DND-41 (cell line): Measurements from ENCODE around the gene PTPRN2.

Experiments used
- ATAC-seq: fragments of 200-7000 bp; cut with Tn5 transposase; 3 replicates; pipeline ENCODE4 v1.9.1; 2021; ENCODE audit warnings: low read depth; ENCODE audit not compliant: insufficient read depth
- DNase-seq: peaks from one replicate; pipeline ENCODE4 v3.0.0-alpha.2; 2020
- H2AFZ ChIP-seq: 2 replicates; pipeline ENCODE4 v1.6.0; 2012; ENCODE audit warnings: low read depth, low read length
- H3K27ac ChIP-seq: 2 replicates; pipeline ENCODE4 v1.5.1; 2012; ENCODE audit warnings: low read length, inconsistent platforms
- H3K27me3 ChIP-seq: fragments of 200-600 bp; sonication (generic); 2 replicates; pipeline ENCODE4 v1.6.0; 2012; ENCODE audit warnings: low read length, mild to moderate bottlenecking, inconsistent platforms; ENCODE audit not compliant: insufficient read depth, poor library complexity
- H3K36me3 ChIP-seq: 2 replicates; pipeline ENCODE4 v1.5.1; 2012; ENCODE audit warnings: low read length, inconsistent platforms; ENCODE audit not compliant: insufficient read depth
- H3K4me1 ChIP-seq: 2 replicates; pipeline ENCODE4 v1.5.1; 2012; ENCODE audit warnings: mild to moderate bottlenecking, low read length; ENCODE audit not compliant: insufficient read depth
- H3K4me2 ChIP-seq: 2 replicates; pipeline ENCODE4 v1.6.0; 2012; ENCODE audit warnings: mild to moderate bottlenecking, moderate library complexity, low read length, inconsistent platforms; ENCODE audit not compliant: insufficient read depth
- H3K4me3 ChIP-seq, 2 experiments: fragments of 200-600 bp in 1 of 2; shearing (Covaris generic) in 1 of 2; 2 replicates each; pipeline ENCODE4 v1.5.1; 2012 to 2016; ENCODE audit warnings: inconsistent platforms in 2 of 2, low read length in 2 of 2, mild to moderate bottlenecking in 2 of 2, low read depth in 1 of 2, moderate library complexity in 1 of 2
- H3K79me2 ChIP-seq: 2 replicates; pipeline ENCODE4 v1.6.0; 2012; ENCODE audit warnings: low read length, inconsistent platforms; ENCODE audit not compliant: insufficient read depth
- H3K9ac ChIP-seq: 2 replicates; pipeline ENCODE4 v1.6.0; 2012; ENCODE audit warnings: low read depth, mild to moderate bottlenecking, inconsistent platforms, low read length, moderate library complexity
- H3K9me3 ChIP-seq: 2 replicates; pipeline ENCODE4 v1.5.1; 2012; ENCODE audit warnings: low read length, moderate library complexity, mild to moderate bottlenecking, inconsistent platforms; ENCODE audit not compliant: insufficient read depth, severe bottlenecking
- H4K20me1 ChIP-seq: 2 replicates; pipeline ENCODE4 v1.6.0; 2012; ENCODE audit warnings: low read length; ENCODE audit not compliant: insufficient read depth
- EZH2 ChIP-seq: IDR thresholded peaks from 3 replicates; pipeline ENCODE4 v1.6.1; 2012; ENCODE audit warnings: borderline replicate concordance, low read depth, mild to moderate bottlenecking, moderate library complexity, low read length, inconsistent platforms; ENCODE audit not compliant: severe bottlenecking
- TF ChIP-seq, protein P1 (sequence below): IDR thresholded peaks from 2 replicates; pipeline ENCODE4 v1.5.1; 2012; ENCODE audit warnings: borderline replicate concordance, low read length, moderate library complexity, mild to moderate bottlenecking; ENCODE audit not compliant: poor library complexity, severe bottlenecking; ENCODE audit errors: extremely low read depth

PTPRN2 gene

DNA sequence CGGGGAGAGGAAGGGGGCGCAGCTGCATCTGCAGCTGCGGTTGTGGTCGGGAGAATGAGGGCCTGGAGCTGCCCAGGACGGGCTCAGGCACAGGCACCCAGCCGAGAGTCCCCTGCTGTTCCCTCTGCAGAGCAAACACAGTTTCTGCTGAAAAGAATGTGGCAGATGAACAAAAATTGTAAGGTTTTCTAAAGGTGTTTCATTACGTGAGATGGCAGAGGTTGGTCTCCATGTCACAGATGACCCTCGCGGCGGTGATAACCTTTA lies 794.6 kb downstream of the PTPRN2 start:
- Histone ChIP-seq H3K79me2 (no peaks in the 10 kb centered on the region), H3K27ac (no peak overlapping the region), H3K4me1 (no peaks in the 10 kb centered on the region), H3K9me3 (no peaks in the 10 kb centered on the region), H3K4me3 (no peak overlapping the region), H3K9ac (no peak overlapping the region), H2AFZ (no peak overlapping the region), H3K4me2 (no peak overlapping the region), H4K20me1 (no peaks in the 10 kb centered on the region; the same call in 1 of the 2 replicates), H3K27me3 (no peaks in the 10 kb centered on the region), H3K36me3 (no peaks in the 10 kb centered on the region)
- ATAC-seq (peak; percentile 89), DNase-seq (peak; percentile 44)
- TF ChIP-seq EZH2: no peak
- TF ChIP-seq, protein P1, sequence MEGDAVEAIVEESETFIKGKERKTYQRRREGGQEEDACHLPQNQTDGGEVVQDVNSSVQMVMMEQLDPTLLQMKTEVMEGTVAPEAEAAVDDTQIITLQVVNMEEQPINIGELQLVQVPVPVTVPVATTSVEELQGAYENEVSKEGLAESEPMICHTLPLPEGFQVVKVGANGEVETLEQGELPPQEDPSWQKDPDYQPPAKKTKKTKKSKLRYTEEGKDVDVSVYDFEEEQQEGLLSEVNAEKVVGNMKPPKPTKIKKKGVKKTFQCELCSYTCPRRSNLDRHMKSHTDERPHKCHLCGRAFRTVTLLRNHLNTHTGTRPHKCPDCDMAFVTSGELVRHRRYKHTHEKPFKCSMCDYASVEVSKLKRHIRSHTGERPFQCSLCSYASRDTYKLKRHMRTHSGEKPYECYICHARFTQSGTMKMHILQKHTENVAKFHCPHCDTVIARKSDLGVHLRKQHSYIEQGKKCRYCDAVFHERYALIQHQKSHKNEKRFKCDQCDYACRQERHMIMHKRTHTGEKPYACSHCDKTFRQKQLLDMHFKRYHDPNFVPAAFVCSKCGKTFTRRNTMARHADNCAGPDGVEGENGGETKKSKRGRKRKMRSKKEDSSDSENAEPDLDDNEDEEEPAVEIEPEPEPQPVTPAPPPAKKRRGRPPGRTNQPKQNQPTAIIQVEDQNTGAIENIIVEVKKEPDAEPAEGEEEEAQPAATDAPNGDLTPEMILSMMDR: peak; percentile 37

DNA sequence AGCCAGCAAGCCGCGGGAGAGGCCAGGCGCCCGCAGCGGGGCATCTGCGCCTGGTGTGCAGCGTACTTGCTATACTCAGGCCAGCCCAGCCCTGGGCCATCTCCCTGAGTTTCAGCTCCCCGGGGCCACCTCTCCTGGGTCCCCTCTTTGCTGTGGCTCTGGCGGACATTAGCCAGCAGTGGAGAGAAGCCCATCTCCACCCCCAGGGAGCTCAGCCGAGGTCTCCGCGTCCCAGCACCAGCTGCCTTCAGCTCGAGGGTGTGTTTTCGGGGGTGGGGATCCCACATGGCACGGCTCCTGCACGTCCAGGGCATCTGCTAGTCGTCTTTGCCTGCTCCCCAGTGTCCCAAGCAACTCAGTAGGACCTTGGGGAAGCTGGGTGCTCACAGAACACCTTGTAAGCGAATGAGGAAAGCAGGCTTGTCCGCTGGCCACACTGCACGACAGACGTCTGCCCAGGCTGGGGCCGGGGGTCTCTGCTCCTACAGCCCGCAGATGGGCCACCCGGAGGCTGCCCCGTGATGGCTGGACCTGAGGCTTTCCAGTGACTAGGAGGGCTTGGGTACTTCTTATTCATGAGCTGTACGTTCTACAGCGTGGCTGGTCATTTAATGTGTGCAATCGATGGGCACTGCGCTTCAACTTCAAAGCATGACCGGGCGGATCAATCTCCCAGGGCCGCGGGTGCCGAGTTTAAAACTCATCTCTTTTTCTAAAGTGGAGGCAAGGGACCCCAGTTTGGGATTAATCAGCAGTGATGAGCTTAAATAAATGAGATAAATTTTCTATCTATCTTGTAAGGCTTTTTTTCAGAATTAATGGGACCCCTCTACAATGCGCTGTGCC lies 795.2 kb downstream of the PTPRN2 start:
- no peak overlapping the region for H2AFZ ChIP-seq
- DNase-seq (no peak), ATAC-seq (no peak)
- TF ChIP-seq, protein P1: no peak
- TF ChIP-seq EZH2: no peak
- no peak overlapping the region for H3K27ac ChIP-seq
- no peaks in the 10 kb centered on the region for H3K27me3 ChIP-seq
- no peak overlapping the region for H3K9ac ChIP-seq
- no peaks in the 10 kb centered on the region for H3K4me1 ChIP-seq
- H3K4me2 ChIP-seq: no peak overlapping the region
- no peaks in the 10 kb centered on the region; the same call in 1 of the 2 replicates for H4K20me1 ChIP-seq
- H3K4me3 ChIP-seq: no peak overlapping the region
- no peaks in the 10 kb centered on the region for H3K79me2 ChIP-seq
- H3K9me3 ChIP-seq: no peaks in the 10 kb centered on the region
- H3K36me3 ChIP-seq: no peaks in the 10 kb centered on the region

DNA sequence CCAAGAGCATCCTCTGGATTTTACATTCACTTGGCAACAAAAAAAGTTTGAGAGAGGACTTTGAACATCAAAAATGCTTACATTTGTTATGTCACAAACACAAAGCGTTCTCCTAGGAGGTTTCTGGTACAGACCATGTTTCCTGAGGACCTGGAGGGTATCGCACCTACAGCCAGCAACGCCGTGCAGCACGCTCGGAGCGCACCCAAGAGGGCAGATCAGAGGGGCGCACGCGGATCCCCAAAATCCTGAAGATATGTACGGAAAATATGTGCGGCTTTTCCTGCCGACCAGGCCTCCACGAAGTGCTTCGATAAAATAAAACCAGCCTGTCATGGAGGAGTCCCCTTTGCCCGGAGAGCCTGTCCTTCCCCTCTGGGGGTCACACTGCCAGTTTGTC lies 796.0 kb downstream of the PTPRN2 start:
- Histone ChIP-seq H3K27ac (no peak overlapping the region), H3K9ac (no peak overlapping the region), H3K4me3 (no peak overlapping the region), H3K4me1 (no peaks in the 10 kb centered on the region), H3K36me3 (no peaks in the 10 kb centered on the region), H3K79me2 (no peaks in the 10 kb centered on the region), H4K20me1 (no peaks in the 10 kb centered on the region; the same call in 1 of the 2 replicates), H3K27me3 (no peaks in the 10 kb centered on the region), H3K9me3 (no peaks in the 10 kb centered on the region), H2AFZ (no peak overlapping the region), H3K4me2 (no peak overlapping the region)
- no peak for TF ChIP-seq EZH2
- TF ChIP-seq, protein P1: peak; percentile 7
- ATAC-seq (no peak), DNase-seq (no peak)
